Measurements from ENCODE around the gene GADD45GIP1. TPM values are rescaled to one million over a fixed set of nuclear protein-coding genes. Genes with fewer than 3 reads are reported as not detected.

The GADD45GIP1 gene
- total and polyA plus RNA-seq, 12 donors, result 16.5 to 213 (median 49.5) TPM

DNA sequence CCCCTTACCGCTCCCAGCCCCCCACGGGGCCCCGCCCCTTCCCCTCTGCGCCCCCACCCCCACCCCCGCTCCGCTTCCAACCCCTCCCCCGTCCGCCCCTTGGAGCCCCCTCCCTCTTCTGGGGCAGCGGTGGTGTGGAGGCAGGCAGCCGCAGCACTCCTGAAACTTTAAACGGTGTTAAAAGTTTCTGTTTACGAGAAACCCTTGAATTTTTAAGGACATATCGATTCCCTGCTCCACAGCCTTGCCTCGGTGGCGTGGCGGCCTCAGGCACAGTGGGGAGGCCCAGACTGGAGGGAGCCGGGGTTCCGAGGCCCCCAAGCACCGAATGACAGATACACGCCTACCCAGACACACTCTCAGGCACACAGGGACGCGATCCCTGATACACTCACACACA, 33.4 kb upstream of the GADD45GIP1 start:
- no peak for TF ChIP-seq POLR2A (IDR thresholded peaks at IDR 0.05)
- TF ChIP-seq, protein P1, sequence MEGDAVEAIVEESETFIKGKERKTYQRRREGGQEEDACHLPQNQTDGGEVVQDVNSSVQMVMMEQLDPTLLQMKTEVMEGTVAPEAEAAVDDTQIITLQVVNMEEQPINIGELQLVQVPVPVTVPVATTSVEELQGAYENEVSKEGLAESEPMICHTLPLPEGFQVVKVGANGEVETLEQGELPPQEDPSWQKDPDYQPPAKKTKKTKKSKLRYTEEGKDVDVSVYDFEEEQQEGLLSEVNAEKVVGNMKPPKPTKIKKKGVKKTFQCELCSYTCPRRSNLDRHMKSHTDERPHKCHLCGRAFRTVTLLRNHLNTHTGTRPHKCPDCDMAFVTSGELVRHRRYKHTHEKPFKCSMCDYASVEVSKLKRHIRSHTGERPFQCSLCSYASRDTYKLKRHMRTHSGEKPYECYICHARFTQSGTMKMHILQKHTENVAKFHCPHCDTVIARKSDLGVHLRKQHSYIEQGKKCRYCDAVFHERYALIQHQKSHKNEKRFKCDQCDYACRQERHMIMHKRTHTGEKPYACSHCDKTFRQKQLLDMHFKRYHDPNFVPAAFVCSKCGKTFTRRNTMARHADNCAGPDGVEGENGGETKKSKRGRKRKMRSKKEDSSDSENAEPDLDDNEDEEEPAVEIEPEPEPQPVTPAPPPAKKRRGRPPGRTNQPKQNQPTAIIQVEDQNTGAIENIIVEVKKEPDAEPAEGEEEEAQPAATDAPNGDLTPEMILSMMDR (IDR thresholded peaks at IDR 0.05), result no peak
- no peak overlapping the region for H3K27ac ChIP-seq
- H3K36me3 ChIP-seq (replicated peaks in 1 of 2), result no peaks in the 10 kb centered on the region
- no peaks in the 10 kb centered on the region for H3K4me1 ChIP-seq (replicated peaks in 1 of 2)
- no peak overlapping the region for H3K4me3 ChIP-seq
- 40 to 47% (median 44%) methylated on average over 17 to 22 of the region's 22 CpGs for WGBS, 4 donors
- intact Hi-C loops (cut with DNase I), result no loop called here
- DNase-seq, result no peak
- H3K27me3 ChIP-seq, result no peaks in the 10 kb centered on the region
- no peaks in the 10 kb centered on the region for H3K9me3 ChIP-seq (replicated peaks in 1 of 3)

GRCh38 chr19:12987781-12988180, 30.8 kb upstream of the GADD45GIP1 start:
- Histone ChIP-seq H3K27me3 (no peaks in the 10 kb centered on the region), H3K36me3 (replicated peaks in 1 of 2) (no peaks in the 10 kb centered on the region), H3K27ac (no peak overlapping the region), H3K4me3 (no peak overlapping the region), H3K9me3 (replicated peaks in 1 of 3) (no peaks in the 10 kb centered on the region), H3K4me1 (replicated peaks in 1 of 2) (no peaks in the 10 kb centered on the region)
- no peak for TF ChIP-seq POLR2A (IDR thresholded peaks at IDR 0.05)
- TF ChIP-seq, protein P1 (IDR thresholded peaks at IDR 0.05), result no peak
- no peak for DNase-seq
- intact Hi-C loops (cut with DNase I), result loop anchor here in 1 of 2 donors (5.0 kb wide), 1 partner anchor 45 kb away; no protein-coding TSS in a partner anchor
- WGBS, 4 donors, result 71 to 78% (median 75%) methylated on average over 8 to 10 of the region's 10 CpGs

GRCh38 chr19:12987190-12987589, 30.2 kb upstream of the GADD45GIP1 start:
- no peaks in the 10 kb centered on the region for H3K4me1 ChIP-seq (replicated peaks in 1 of 2)
- H3K27ac ChIP-seq, result no peak overlapping the region
- H3K36me3 ChIP-seq (replicated peaks in 1 of 2), result no peaks in the 10 kb centered on the region
- TF ChIP-seq, protein P1 (IDR thresholded peaks at IDR 0.05), result no peak
- no peak for TF ChIP-seq POLR2A (IDR thresholded peaks at IDR 0.05)
- no peak for DNase-seq
- H3K27me3 ChIP-seq, result no peaks in the 10 kb centered on the region
- intact Hi-C loops (cut with DNase I), result loop anchor here in 1 of 2 donors (5.0 kb wide), 1 partner anchor 45 kb away; no protein-coding TSS in a partner anchor
- no peak overlapping the region for H3K4me3 ChIP-seq
- 62 to 94% (median 80%) methylated on average over 3 of the region's 3 CpGs for WGBS, 4 donors
- no peaks in the 10 kb centered on the region for H3K9me3 ChIP-seq (replicated peaks in 1 of 3)

DNA sequence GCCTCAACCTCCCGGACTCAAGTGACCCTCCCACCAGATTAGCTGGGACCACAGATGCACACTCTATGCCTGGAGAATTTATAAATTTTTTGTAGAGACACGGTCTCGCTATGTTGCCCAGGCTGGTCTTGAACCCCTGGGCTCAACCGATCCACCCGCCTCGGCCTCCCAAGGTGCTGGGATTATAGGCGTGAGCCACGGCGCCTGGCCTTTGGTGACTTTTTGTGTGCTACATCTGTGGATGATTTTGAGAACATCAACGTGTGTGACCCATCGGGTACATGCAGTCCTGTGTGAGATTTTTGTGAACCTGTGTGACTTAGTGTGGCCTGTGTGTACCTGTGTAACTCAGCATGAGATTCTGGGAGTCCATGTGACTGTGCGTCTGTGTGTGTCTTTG, 29.7 kb upstream of the GADD45GIP1 start:
- DNase-seq, result no peak
- WGBS, 4 donors, result 88 to 96% (median 94%) methylated on average over 9 to 12 of the region's 12 CpGs
- Histone ChIP-seq H3K27ac (no peak overlapping the region), H3K27me3 (no peaks in the 10 kb centered on the region), H3K4me3 (no peak overlapping the region), H3K9me3 (replicated peaks in 1 of 3) (no peaks in the 10 kb centered on the region), H3K4me1 (replicated peaks in 1 of 2) (no peaks in the 10 kb centered on the region), H3K36me3 (replicated peaks in 1 of 2) (no peaks in the 10 kb centered on the region)
- intact Hi-C loops (cut with DNase I), result loop anchor here in 1 of 2 donors (5.0 kb wide), 1 partner anchor 46 kb away; no protein-coding TSS in a partner anchor
- TF ChIP-seq POLR2A (IDR thresholded peaks at IDR 0.05), result no peak
- TF ChIP-seq, protein P1 (IDR thresholded peaks at IDR 0.05), result no peak
